ENCODE data around the gene AAMP.

The AAMP gene

GRCh38 chr2:218263817-218264641 lies 5.9 kb downstream of the AAMP start:
- no peak overlapping the region for H3K27ac ChIP-seq
- TF ChIP-seq CTCF (IDR thresholded peaks at IDR 0.05), result no peak
- TF ChIP-seq ZFX (IDR thresholded peaks at IDR 0.05; ENCODE audit: borderline replicate concordance), result no peak

DNA sequence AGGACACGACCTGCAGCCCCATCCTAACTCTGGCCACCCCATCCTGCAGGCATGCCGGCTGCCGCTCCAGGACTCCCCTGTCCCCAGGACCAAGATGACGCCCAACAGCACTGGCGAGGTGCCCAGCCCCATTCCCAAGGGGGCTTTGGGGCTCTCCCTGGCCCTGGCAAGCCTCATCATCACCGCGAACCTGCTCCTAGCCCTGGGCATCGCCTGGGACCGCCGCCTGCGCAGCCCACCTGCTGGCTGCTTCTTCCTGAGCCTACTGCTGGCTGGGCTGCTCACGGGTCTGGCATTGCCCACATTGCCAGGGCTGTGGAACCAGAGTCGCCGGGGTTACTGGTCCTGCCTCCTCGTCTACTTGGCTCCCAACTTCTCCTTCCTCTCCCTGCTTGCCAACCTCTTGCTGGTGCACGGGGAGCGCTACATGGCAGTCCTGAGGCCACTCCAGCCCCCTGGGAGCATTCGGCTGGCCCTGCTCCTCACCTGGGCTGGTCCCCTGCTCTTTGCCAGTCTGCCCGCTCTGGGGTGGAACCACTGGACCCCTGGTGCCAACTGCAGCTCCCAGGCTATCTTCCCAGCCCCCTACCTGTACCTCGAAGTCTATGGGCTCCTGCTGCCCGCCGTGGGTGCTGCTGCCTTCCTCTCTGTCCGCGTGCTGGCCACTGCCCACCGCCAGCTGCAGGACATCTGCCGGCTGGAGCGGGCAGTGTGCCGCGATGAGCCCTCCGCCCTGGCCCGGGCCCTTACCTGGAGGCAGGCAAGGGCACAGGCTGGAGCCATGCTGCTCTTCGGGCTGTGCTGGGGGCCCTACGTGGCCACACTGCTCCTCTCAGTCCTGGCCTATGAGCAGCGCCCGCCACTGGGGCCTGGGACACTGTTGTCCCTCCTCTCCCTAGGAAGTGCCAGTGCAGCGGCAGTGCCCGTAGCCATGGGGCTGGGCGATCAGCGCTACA lies 7.0 kb downstream of the AAMP start:
- no peak overlapping the region for H3K27ac ChIP-seq
- TF ChIP-seq ZFX (IDR thresholded peaks at IDR 0.05; ENCODE audit: borderline replicate concordance) (no peak), CTCF (IDR thresholded peaks at IDR 0.05) (no peak)

DNA sequence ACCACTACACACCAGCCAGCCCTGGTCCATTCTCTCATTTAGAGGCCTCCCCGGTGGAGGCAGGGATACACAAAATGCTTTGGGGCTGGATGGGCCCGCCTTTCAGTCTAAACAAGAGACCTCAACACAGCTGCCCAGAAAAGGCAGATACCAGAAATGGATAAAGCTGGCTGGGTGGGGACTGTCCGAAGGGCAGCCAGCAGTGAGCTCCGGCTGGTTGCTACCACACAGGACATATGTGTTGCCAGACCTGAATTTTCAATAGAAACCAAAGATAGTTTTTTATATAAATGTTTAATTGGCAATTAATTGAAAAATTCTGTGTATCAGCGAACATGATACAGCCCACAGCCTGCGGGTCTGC lies 7.7 kb downstream of the AAMP start:
- H3K27ac ChIP-seq, result no peak overlapping the region
- no peak for TF ChIP-seq ZFX (IDR thresholded peaks at IDR 0.05; ENCODE audit: borderline replicate concordance)
- TF ChIP-seq CTCF (IDR thresholded peaks at IDR 0.05), result no peak

DNA sequence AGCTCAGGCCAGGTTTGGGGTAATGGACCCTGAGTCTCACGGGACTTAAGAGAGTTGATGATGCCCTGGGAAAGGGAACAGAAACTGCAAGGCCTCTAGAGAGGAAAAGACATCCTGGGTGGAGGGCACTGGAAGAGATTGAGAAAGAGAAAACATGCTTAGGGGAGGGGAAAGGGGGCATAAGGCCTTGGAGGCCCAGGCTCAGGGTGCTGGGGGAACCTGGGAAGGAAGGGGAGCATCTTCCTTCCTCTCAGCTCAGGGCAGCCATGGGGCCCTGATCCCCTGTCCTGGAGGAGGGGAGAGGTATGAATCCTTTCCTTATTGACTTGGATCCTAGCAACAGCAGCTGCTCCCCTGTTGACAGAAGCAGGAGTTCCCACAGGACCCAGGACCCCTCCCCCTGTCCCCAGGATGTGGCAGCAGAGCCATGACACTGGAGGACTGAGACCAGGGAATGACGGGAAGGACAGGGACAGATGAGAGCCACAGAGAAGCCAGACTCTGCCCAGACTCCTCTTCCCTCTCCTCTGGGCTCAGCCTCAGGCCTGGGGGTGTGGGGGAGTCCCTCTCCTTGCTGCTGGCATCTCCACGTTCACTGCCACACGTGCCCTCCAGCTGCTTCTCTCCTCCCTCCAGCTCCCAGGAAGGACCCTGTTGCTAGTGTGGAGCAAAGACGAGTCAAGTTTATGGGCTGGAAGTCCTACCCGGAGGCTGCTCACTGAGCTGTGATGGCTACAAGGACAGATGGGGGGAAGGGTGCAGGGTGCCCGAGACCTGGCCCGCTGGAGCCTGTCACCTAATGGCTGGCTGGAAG lies 8.3 kb downstream of the AAMP start:
- no peak overlapping the region for H3K27ac ChIP-seq
- no peak for TF ChIP-seq ZFX (IDR thresholded peaks at IDR 0.05; ENCODE audit: borderline replicate concordance)
- no peak for TF ChIP-seq CTCF (IDR thresholded peaks at IDR 0.05)

- TF ChIP-seq CTCF (IDR thresholded peaks at IDR 0.05), result no peak
- H3K27ac ChIP-seq, result no peak within 1 kb of the TSS
Observed at GRCh38 chr2:218260742-218261422, 9.1 kb downstream of the AAMP start, which contains the start of gene GPBAR1. GPBAR1 (plus strand) TSS chr2:218261015; CDS start chr2:218262725, 1,710 bp downstream.

- no peak overlapping the region for H3K27ac ChIP-seq
- no peak for TF ChIP-seq CTCF (IDR thresholded peaks at IDR 0.05)
- TF ChIP-seq ZFX (IDR thresholded peaks at IDR 0.05; ENCODE audit: borderline replicate concordance), result no peak
Observed at GRCh38 chr2:218260166-218260565, 9.8 kb downstream of the AAMP start.

Measured in 22Rv1 (cell line).